GM18951 (cell line): Measurements from ENCODE around the gene ARFGAP3.
"Not testable (repeated sequence)": the region's sequence is repeated elsewhere in the genome, so short reads cannot be mapped to it uniquely, and the experiment has no call there.

ENCODE experiments used
- POLR2A ChIP-seq: IDR thresholded peaks from 4 replicates; pipeline ENCODE4 v1.6.1; 2011; ENCODE audit warnings: mild to moderate bottlenecking; ENCODE audit not compliant: insufficient read length, insufficient read depth; ENCODE audit errors: extremely low read depth
- in situ Hi-C: fragments of 300-500 bp; cut with MboI; formaldehyde crosslinking; loops from one replicate; pipeline ENCODE4 v1.12.0; 2022; ENCODE audit warnings: low sequenced_read_pairs, mixed read lengths, inconsistent platforms; ENCODE audit not compliant: unreplicated experiment

ARFGAP3 gene

DNA sequence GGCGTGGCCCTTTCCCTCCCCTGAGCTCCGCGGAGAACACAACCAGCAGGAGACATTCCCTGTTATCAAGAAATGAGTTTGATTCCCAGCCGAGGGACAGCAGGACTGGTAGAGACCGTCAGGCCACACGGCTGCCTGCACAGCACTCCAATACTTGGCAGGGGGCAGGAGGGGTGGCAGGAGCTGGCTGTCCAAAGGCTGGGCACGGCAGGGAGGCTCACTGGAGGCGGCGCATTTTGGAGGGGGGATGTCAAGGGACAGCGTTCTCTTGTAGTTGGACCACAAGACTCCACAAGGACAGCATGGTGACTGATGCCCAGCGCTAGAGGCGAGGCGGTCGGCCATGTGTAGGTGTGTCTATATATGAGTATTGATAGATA is 69.7 kb downstream of the ARFGAP3 start:
- in situ Hi-C loops, result no loop called here
- TF ChIP-seq POLR2A, result no peak

GRCh38 chr22:42786606-42787356 is 70.3 kb downstream of the ARFGAP3 start:
- TF ChIP-seq POLR2A, result no peak
- in situ Hi-C loops, result no loop called here

DNA sequence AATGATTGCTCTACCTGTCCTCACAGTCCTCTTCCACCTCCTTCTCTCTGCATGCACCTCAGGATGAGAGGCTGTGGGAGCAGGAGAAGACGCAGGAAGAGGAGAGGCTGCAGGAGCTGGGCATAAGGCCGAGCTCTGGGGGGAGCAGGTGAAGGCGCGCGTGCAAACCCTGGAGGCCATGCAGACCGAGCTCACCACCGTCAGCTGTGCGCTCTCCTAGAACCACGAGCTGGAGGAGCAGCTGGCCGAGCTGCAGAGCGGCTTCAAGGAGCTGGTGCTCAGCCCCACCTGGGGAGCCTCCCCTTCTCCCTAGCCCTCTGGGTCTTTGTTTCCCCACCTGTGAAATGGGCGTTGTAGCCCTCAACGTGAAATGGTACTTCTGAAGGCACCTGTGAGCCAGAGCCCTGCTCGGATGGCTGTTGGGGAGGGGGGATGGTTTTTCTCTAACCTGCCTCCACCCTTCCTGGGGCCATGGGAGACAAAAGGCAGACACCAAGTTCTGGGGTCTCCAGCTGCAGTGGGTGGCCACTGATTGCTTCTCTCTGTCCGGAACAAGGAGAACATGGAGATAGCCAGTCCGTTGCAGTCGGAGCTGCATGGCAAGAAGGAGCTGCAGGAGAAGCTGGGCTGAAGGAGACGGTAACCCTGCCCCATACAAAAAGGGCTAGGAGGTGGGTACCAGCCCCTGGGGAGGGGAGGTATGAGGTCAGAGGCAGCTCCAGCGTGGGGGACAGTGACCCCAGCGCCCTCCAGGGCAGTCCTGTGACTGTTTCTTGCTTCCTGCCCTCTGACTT is 71.2 kb downstream of the ARFGAP3 start:
- in situ Hi-C loops, result no loop called here

GRCh38 chr22:42782306-42782705 is 74.8 kb downstream of the ARFGAP3 start:
- in situ Hi-C loops, result not testable (repeated sequence)

More for the DNA sequence above, 71.2 kb downstream of the ARFGAP3 start:
- no peak for TF ChIP-seq POLR2A

GRCh38 chr22:42780070-42780540 is 77.0 kb downstream of the ARFGAP3 start:
- TF ChIP-seq POLR2A, result no peak
- in situ Hi-C loops, result no loop called here

DNA sequence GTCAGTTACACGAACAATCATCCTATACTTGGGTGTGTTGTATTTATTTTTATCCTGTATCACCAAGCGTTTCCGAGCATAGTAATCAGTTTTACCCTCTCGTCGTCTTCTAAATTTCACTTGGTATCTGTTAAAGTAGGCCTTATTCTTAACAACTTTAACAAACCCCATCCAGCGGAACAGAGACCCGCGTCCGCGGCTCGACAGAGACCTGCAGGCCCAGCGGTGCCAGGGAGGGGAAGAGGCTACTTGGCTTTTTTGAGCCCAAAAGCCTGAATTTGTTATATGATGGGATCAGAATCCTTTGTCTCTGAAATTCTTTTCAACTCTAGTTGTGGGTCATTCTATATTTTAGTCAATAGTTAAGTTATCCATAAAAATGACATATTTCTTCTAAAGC is 79.9 kb downstream of the ARFGAP3 start:
- in situ Hi-C loops, result no loop called here

GRCh38 chr22:42773167-42773566 is 83.9 kb downstream of the ARFGAP3 start:
- in situ Hi-C loops, result no loop called here
- TF ChIP-seq POLR2A, result no peak

More for the DNA sequence above, 79.9 kb downstream of the ARFGAP3 start:
- no peak for TF ChIP-seq POLR2A

DNA sequence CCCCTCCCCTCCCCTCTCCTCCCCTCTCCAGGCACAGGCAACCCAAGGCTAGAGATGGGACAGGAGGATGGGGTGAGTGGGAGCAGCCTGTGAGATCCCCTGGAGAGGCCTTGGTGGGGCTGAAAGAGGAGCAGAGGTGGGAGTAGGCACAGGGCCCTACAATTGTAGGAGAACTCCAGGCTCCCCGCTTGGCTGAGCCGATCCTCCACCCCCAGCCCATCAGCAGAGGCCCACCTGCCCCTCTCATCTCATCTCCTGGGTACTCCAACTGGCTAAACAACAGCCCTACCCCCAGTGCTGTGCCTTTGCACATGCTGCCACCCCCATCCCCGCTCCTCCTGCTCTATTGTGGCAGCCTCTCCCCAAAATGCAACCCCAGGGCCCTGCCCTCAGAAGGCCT is 84.4 kb downstream of the ARFGAP3 start:
- in situ Hi-C loops, result no loop called here
- no peak for TF ChIP-seq POLR2A

DNA sequence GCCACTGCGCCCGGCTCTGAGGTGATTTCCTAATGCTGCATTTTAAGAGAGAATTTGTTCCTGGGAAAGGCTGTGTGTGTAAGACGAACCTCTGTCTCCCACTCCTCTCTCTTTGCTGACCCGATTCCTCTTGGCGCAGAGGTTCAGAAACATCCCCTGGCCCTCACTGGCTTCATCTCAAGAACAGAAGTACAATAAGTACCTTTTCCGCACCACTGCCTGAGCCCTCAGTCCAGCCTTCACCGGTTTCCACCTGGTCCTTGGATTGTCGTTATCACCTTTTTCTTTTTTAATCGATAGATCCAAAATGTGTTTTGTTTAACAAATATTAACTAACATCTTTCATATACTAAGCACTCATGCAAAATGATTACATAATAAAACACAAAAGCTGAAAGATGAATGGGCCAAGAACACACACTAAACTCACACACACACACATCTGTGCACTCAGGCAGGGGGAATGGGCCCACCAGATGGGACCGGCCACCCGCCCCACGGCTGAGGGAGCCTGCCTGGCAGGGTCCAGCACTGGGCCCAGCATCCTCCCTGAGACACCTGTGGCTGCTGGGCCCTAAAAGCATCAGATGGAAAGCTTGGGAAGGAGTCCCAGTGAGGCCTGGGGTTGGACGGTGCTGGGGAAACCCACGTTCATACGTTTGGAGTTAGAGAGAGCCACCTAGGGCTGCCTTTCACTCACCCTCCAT is 86.0 kb downstream of the ARFGAP3 start:
- in situ Hi-C loops, result no loop called here
- no peak for TF ChIP-seq POLR2A

- in situ Hi-C loops, result no loop called here
- no peak for TF ChIP-seq POLR2A
Measured at GRCh38 chr22:42770448-42770726, 86.7 kb downstream of the ARFGAP3 start.

- peak; percentile 26 for TF ChIP-seq POLR2A
- in situ Hi-C loops, result no loop called here
Measured at GRCh38 chr22:42769574-42770447, 87.3 kb downstream of the ARFGAP3 start.

- TF ChIP-seq POLR2A, result no peak
- in situ Hi-C loops, result no loop called here
Measured at GRCh38 chr22:42769238-42769573, 87.9 kb downstream of the ARFGAP3 start.

DNA sequence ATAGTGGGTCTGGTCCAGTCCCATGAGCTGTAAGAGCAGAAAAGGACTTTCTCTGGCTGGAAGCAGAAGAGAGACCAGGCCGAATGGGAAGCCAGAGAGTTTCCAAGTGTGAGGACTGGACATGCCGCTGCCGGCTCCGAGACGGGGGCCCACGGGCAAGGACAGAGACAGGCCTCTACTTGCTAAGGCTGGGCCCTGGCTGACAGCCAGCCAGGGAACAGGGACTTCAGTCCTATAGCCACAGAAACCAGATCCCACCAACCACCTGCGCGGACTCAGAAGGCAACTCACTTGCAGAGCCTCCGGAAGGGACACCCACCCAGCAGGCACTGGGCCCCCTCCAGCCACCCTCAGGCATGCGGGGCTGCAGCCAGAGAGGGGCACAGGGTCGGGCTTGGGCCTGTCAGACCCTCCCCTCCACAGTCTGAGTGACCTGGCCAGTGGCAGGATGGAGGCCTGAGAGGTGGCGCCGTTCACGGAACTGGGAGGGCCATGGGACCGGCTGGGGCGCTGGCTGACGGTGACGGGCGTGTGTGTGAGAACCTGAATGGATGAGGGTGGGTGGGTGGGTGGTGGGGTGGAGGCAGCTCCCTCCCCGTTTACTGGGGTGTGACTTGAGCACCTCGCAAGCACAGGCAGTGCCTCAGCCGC is 88.6 kb downstream of the ARFGAP3 start:
- in situ Hi-C loops, result no loop called here
- no peak for TF ChIP-seq POLR2A

GRCh38 chr22:42766860-42767259 is 90.2 kb downstream of the ARFGAP3 start:
- in situ Hi-C loops, result no loop called here
- TF ChIP-seq POLR2A, result no peak
